ENCODE data around the gene HDAC1. TPM values are rescaled to one million over a fixed set of nuclear protein-coding genes. Genes with fewer than 3 reads are reported as not detected.

HDAC1 gene
- total RNA-seq (2022; extraction: Qiagen RNA extraction; ENCODE audit: low read depth), result 58.2 to 63.0 TPM (median 61.7 TPM) in 5 replicates

DNA sequence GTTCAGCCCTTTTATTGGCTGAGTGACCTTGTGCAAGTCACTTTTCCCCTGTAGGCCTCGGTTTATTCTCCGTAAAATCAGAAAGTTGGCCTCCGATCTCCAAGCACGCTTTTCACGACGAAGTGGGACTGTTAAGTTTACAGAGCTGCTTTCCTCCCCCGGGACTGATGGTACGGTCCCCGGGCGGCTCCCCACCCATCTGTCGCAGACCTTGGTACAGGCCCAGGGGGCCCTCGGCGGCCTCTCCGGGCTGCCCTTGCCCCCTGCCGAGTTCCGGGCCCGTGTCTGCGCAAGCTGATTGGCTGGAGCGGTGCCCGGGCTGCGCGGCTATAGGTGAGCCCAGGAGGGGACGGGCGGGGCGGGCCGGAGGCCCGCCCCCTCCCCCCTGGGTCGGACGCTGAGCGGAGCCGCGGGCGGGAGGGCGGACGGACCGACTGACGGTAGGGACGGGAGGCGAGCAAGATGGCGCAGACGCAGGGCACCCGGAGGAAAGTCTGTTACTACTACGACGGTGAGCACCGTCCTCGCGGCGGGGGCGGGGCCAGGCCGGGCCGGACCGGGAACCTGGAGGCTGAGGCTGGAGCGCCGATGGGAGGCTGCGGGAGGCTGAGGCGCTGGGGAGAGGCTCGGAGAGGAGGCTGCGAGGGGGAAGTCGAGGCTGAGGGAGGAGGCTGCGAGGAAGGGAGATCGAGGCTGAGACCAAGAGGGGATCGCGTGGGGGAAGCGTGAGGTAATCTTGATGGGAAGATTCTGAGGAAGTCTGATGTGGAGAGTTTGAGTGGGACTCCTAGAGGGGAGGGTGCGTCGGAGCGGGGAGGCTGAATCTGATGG is at the start of gene HDAC1:
Gene HDAC1 (plus strand): TSS at position 376 of the 831 bp plus-strand sequence. CDS start 87 bp downstream, at position 463.

DNA sequence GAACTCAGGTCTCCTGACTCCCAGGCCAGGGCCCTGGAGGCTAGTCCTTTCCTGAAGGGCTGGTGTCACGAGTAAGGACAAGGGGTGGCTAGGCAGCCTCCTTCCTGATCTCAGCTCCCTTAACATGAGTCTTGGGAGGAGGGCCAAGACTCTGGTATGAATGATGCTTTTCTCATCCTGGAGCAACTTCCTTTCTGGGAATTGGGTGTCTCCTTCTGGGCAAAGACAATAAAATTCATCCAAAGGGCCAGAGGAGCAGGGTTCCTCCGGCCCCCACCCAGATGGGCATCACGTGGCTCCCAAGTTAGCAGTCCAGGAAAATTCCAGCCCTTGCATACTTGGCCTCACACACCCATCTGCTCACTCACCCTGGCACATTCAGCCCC is 45.0 kb upstream of the HDAC1 start, which contains the start of gene FAM167B:
Gene FAM167B (plus strand): TSS at position 335 of the 386 bp plus-strand sequence. CDS start 200 bp downstream, outside the sequence.

DNA sequence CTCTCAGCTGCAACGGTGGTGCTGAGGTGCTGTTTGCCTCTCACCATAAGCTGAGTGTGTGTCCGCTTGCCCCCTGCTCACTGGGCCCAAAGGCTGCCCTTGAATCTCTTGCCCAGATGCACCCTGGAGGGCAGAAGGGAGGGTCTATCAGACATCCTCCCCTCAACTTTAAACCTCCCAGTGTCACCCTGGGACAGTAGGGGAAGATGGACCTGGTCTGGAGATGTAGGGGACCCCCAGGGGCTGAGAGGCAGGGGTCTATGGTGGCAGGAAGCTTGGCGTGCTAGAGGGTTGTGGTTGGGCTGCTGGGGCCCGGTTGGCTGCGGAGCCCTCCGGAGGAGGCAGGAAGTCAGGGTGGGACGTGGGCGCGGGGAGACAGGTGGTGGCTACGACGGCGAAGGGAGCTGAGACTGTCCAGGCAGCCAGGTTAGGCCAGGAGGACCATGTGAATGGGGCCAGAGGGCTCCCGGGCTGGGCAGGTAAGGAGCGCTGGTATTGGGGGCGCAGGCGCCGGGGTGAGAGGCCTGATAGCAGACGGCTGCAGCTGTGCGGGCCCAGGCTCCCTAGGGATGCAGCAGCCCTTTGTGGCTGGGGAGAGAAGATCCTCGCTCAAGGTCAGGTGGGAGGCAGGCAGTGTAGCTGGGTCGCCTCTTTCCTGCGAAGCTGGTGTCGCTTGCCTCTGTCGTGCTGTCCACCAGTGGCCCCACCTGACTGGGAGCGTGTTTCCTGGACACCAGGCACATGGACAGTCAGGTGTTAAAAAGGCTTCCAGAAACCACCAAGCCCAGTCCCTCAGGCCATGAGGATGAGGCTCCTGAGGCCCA is 40.8 kb upstream of the HDAC1 start, which contains the start of gene LCK:
Gene LCK (plus strand): TSS at position 373 of the 824 bp plus-strand sequence. CDS start 23,065 bp downstream, outside the sequence.

DNA sequence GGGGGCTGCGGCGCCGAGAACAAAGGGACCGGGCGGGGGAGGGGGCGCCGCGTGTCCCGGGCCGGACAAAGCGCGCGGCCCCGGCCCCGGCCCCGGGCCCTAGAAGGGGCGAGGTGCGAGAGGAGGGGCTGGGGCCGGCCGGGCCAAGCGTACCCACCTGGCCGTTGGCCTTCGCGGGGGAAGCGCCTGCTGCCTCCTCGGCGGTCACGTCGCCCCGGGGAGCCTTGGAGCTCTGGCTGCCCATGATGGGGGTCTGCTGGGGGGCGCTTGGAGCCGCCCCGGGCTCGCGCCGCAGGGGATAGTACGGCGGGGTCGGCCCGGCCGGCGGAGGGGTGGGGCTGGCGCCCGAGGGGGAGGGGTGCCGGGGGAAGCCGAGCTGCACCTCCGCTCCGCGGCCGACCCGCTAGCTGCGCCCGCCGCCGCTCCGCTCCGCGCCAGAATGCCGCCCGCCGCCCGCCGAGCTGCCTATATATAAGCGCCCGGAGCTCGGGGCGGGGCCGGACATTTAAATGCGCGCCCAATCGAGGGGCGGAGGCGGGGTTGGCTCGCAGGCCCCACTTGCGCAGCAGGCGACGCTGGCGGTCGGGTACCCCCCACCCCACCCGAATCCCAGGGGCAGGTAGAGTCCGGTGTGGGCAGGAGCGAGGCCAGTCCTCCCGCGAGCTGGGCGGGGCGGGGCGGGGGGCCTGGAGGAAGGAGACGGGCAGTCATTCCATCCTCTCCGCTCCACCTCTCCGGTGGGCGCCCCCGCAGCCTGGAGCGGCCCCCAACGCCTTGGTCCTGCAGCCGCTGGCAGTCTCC is 44.1 kb downstream of the HDAC1 start, which contains the start of gene MARCKSL1:
Gene MARCKSL1 (minus strand): TSS at position 444 of the 801 bp plus-strand sequence. CDS start 200 bp downstream, at position 244.

DNA sequence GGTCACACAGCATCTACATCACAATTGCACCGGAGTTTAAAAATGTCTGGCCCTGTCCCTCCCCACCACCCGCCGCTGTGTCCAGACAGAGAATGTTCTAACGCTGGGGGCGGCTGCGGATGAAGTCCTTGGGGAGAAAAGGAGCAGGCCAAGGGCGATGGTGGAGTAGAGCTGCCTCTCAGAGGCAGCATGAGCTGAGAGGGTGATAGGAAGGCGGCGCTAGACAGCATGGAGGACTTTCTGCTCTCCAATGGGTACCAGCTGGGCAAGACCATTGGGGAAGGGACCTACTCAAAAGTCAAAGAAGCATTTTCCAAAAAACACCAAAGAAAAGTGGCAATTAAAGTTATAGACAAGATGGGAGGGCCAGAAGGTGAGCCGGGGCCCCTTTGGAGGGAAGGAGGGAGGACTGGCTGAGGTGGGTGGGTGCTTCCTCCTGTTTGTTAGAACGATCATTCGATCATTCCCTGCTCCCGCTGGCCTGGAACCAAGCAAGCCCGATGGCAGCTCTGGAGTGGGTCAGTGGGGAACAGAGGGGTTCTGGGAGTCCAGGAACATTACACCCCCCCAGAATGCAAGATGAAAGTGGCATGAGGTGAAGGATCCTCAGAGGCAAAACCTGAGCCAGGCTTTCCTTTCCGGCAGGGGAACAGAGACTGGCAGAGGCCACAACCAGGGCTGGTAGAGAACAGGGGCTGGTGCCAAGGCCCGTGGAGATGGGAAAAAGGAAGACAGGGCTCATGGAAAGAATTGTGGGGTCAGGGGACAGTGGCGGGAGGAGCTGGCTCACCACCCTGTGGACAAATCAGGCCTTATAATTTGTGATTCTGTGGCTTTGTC is 70.8 kb downstream of the HDAC1 start, which contains the start of the genes FAM229A and TSSK3:
Gene FAM229A (minus strand): TSS at position 12 of the 840 bp plus-strand sequence. CDS start 394 bp downstream, outside the sequence.
Gene TSSK3 (plus strand): TSS at position 66 of the 840 bp plus-strand sequence. CDS start 163 bp downstream, at position 229.

Other genes with a start within 250 kb of the HDAC1 start
- 9.8 to 14.2 TPM (median 13.0 TPM) in 5 replicates for gene TMEM39B, start 219.1 kb upstream of the HDAC1 start, total RNA-seq (2022; extraction: Qiagen RNA extraction; ENCODE audit: low read depth)
- 17.7 to 20.0 TPM (median 18.3 TPM) in 5 replicates for gene KPNA6, start 184.0 kb upstream of the HDAC1 start, total RNA-seq (2022; extraction: Qiagen RNA extraction; ENCODE audit: low read depth)
- 30.6 to 32.8 TPM (median 31.2 TPM) in 5 replicates for gene TXLNA, start 112.4 kb upstream of the HDAC1 start, total RNA-seq (2022; extraction: Qiagen RNA extraction; ENCODE audit: low read depth)
- gene CCDC28B, start 91.5 kb upstream of the HDAC1 start, total RNA-seq (2022; extraction: Qiagen RNA extraction; ENCODE audit: low read depth), result 1.6 to 2.3 TPM (median 2.0 TPM) in 5 replicates
- gene IQCC, start 86.4 kb upstream of the HDAC1 start, total RNA-seq (2022; extraction: Qiagen RNA extraction; ENCODE audit: low read depth), result 1.7 to 2.5 TPM (median 1.9 TPM) in 5 replicates
- gene DCDC2B, start 83.0 kb upstream of the HDAC1 start, total RNA-seq (2022; extraction: Qiagen RNA extraction; ENCODE audit: low read depth), result not detected in 5 replicates
- 7.8 to 9.7 TPM (median 8.7 TPM) in 5 replicates for gene TMEM234, start 69.7 kb upstream of the HDAC1 start, total RNA-seq (2022; extraction: Qiagen RNA extraction; ENCODE audit: low read depth)
- gene EIF3I, start 69.7 kb upstream of the HDAC1 start, total RNA-seq (2022; extraction: Qiagen RNA extraction; ENCODE audit: low read depth), result 276 to 303 TPM (median 282 TPM) in 5 replicates
- gene FAM167B, start 44.9 kb upstream of the HDAC1 start, total RNA-seq (2022; extraction: Qiagen RNA extraction; ENCODE audit: low read depth), result 0.63 to 0.89 TPM (median 0.72 TPM) in 5 replicates
- 0.07 TPM in 1 of 5 replicates, not detected in the others for gene LCK, start 40.8 kb upstream of the HDAC1 start, total RNA-seq (2022; extraction: Qiagen RNA extraction; ENCODE audit: low read depth)
- gene MARCKSL1, start 44.1 kb downstream of the HDAC1 start, total RNA-seq (2022; extraction: Qiagen RNA extraction; ENCODE audit: low read depth), result 57.0 to 80.7 TPM (median 72.8 TPM) in 5 replicates
- 1.8 to 5.2 TPM (median 4.0 TPM) in 5 replicates for gene FAM229A, start 70.4 kb downstream of the HDAC1 start, total RNA-seq (2022; extraction: Qiagen RNA extraction; ENCODE audit: low read depth)
- 0.09 to 0.37 TPM in 2 of 5 replicates, not detected in the others for gene TSSK3, start 70.5 kb downstream of the HDAC1 start, total RNA-seq (2022; extraction: Qiagen RNA extraction; ENCODE audit: low read depth)
- gene BSDC1, start 102.4 kb downstream of the HDAC1 start, total RNA-seq (2022; extraction: Qiagen RNA extraction; ENCODE audit: low read depth), result 19.5 to 22.7 TPM (median 21.8 TPM) in 5 replicates
- 0.01 TPM in 2 of 5 replicates, not detected in the others for gene ZBTB8B, start 173.0 kb downstream of the HDAC1 start, total RNA-seq (2022; extraction: Qiagen RNA extraction; ENCODE audit: low read depth)
- 2.9 to 4.6 TPM (median 4.0 TPM) in 5 replicates for gene ZBTB8A, start 247.3 kb downstream of the HDAC1 start, total RNA-seq (2022; extraction: Qiagen RNA extraction; ENCODE audit: low read depth)